H1 (cell line): Measurements from ENCODE around the gene DPF3. TPM values are rescaled to one million over a fixed set of nuclear protein-coding genes. Genes with fewer than 3 reads are reported as not detected.
A peak's percentile ranks its signal among the peaks of the same experiment; 100 is the strongest.

Source experiments
- CTCF ChIA-PET: fragments of 300-600 bp; sonication (Branson Sonifier 250); formaldehyde crosslinking; loops from one replicate; lab custom pipeline; 2021; ENCODE audit not compliant: partially characterized antibody; lab: Charles Lee
- POLR2A ChIA-PET: fragments of 300-600 bp; sonication (Branson Sonifier 250); formaldehyde crosslinking; loops from one replicate; lab custom pipeline; 2021; ENCODE audit warnings: inconsistent platforms; ENCODE audit not compliant: partially characterized antibody; lab: Charles Lee
- DNase-seq, 2 experiments: peaks; one replicate each; pipeline versions ENCODE4 v3.0.0 to v3.0.0-alpha.2; 2010 to 2022; ENCODE audit warnings: low spot score in 2 of 2, low read depth in 1 of 2, mixed read lengths in 1 of 2
- FAIRE-seq: peaks from 2 replicates; lab custom pipeline; 2011; peaks lifted over from hg19 to GRCh38; lab: Jason Lieb, UNC
- H2AFZ ChIP-seq: 2 replicates; pipeline ENCODE4 v1.8.1; 2012; ENCODE audit warnings: low read length, inconsistent platforms
- H2AK5ac ChIP-seq: 2 replicates; pipeline ENCODE4 v1.6.1; 2013; ENCODE audit warnings: low read depth, low read length
- H2BK120ac ChIP-seq: replicated peaks from 2 replicates; pipeline ENCODE3; 2013; ENCODE audit warnings: low read depth, low read length, inconsistent platforms
- H2BK12ac ChIP-seq: 2 replicates; pipeline ENCODE4 v1.6.1; 2013; ENCODE audit warnings: low read depth, low read length
- H2BK15ac ChIP-seq: 2 replicates; pipeline ENCODE4 v1.6.1; 2013; ENCODE audit warnings: low read length
- H2BK20ac ChIP-seq: 2 replicates; pipeline ENCODE4 v1.6.1; 2013; ENCODE audit warnings: low read length
- H2BK5ac ChIP-seq: 2 replicates; pipeline ENCODE4 v1.6.1; 2013; ENCODE audit warnings: low read depth, low read length
- H3K14ac ChIP-seq: 2 replicates; pipeline ENCODE4 v1.6.1; 2013; ENCODE audit warnings: inconsistent platforms; ENCODE audit not compliant: insufficient read length
- H3K18ac ChIP-seq: 2 replicates; pipeline ENCODE4 v1.6.1; 2013; ENCODE audit warnings: low read length; ENCODE audit errors: extremely low read depth
- H3K23ac ChIP-seq: 2 replicates; pipeline ENCODE4 v1.6.1; 2013; ENCODE audit warnings: inconsistent platforms; ENCODE audit not compliant: insufficient read length
- H3K23me2 ChIP-seq: 2 replicates; pipeline ENCODE4 v1.6.1; 2013; ENCODE audit warnings: low read depth, low read length
- H3K27ac ChIP-seq: 2 replicates; pipeline ENCODE4 v1.6.1; 2011; ENCODE audit warnings: low read depth, low read length, inconsistent platforms
- H3K27me3 ChIP-seq, 4 experiments: replicated peaks in 1 of 4; 1 replicate in 1 of 4; 2 replicates in 3 of 4; pipeline versions ENCODE4 v1.6.1 to v1.8.1; 2011 to 2013; ENCODE audit warnings: low read length in 3 of 4, mild to moderate bottlenecking in 3 of 4, inconsistent platforms in 2 of 4, mixed read lengths in 2 of 4, moderate library complexity in 1 of 4; ENCODE audit not compliant: control insufficient read depth in 3 of 4, insufficient read depth in 3 of 4; ENCODE audit errors: extremely low read depth in 1 of 4
- H3K36me3 ChIP-seq, 4 experiments: 2 replicates each; pipeline versions ENCODE4 v1.6.1 to v1.8.1; 2011 to 2013; ENCODE audit warnings: mild to moderate bottlenecking in 4 of 4, low read length in 3 of 4, moderate library complexity in 2 of 4, control low read depth in 1 of 4, inconsistent platforms in 1 of 4; ENCODE audit not compliant: insufficient read depth in 4 of 4, control insufficient read depth in 2 of 4
- H3K4ac ChIP-seq: replicated peaks from 2 replicates; pipeline ENCODE3; 2013; ENCODE audit warnings: low read length, low read depth, mixed read lengths, inconsistent platforms; ENCODE audit not compliant: insufficient read length
- H3K4me1 ChIP-seq, 4 experiments: replicated peaks in 1 of 4; 1 replicate in 1 of 4; 2 replicates in 3 of 4; pipeline versions ENCODE4 v1.6.1 to v1.8.1; 2011 to 2013; ENCODE audit warnings: low read length in 3 of 4, inconsistent platforms in 2 of 4, mixed read lengths in 1 of 4; ENCODE audit not compliant: insufficient read depth in 4 of 4, control insufficient read depth in 3 of 4
- H3K4me2 ChIP-seq, 2 experiments: 2 replicates each; pipeline versions ENCODE4 v1.6.1 to v1.8.1; 2011 to 2013; ENCODE audit warnings: low read depth in 2 of 2, low read length in 2 of 2, control low read depth in 1 of 2, inconsistent platforms in 1 of 2, mild to moderate bottlenecking in 1 of 2; ENCODE audit not compliant: insufficient read depth in 1 of 2
- H3K4me3 ChIP-seq, 4 experiments: fragments of 200-600, 300-600 bp in 1 of 4; sonication (generic), shearing (Covaris generic), sonication (Bioruptor Twin) in 1 of 4; 2 replicates each; pipeline versions ENCODE4 v1.5.1 to v1.8.1; 2011 to 2016; ENCODE audit warnings: low read length in 4 of 4, low read depth in 3 of 4, control low read depth in 2 of 4, inconsistent platforms in 2 of 4, mild to moderate bottlenecking in 2 of 4, mixed read lengths in 1 of 4, moderate library complexity in 1 of 4; ENCODE audit not compliant: insufficient read depth in 2 of 4; ENCODE audit errors: extremely low read depth in 1 of 4
- H3K56ac ChIP-seq: replicated peaks from 2 replicates; pipeline ENCODE3; 2013; ENCODE audit warnings: low read depth, mild to moderate bottlenecking, mixed read lengths, low read length, inconsistent platforms; ENCODE audit not compliant: insufficient read length
- H3K79me1 ChIP-seq: 2 replicates; pipeline ENCODE4 v1.6.1; 2013; ENCODE audit warnings: low read depth, low read length, control low read depth
- H3K79me2 ChIP-seq, 2 experiments: 2 replicates each; pipeline versions ENCODE4 v1.6.1 to v1.8.1; 2012 to 2013; ENCODE audit warnings: low read length in 2 of 2, mild to moderate bottlenecking in 2 of 2, inconsistent platforms in 1 of 2; ENCODE audit not compliant: insufficient read depth in 2 of 2, control insufficient read depth in 1 of 2
- H3K9ac ChIP-seq, 4 experiments: replicated peaks in 1 of 4; 1 replicate in 1 of 4; 2 replicates in 3 of 4; pipeline versions ENCODE4 v1.6.1 to v1.8.1; 2011 to 2013; ENCODE audit warnings: low read depth in 3 of 4, low read length in 3 of 4, control low read depth in 2 of 4, mild to moderate bottlenecking in 2 of 4, moderate library complexity in 2 of 4, inconsistent platforms in 1 of 4; ENCODE audit errors: extremely low read depth in 1 of 4
- H3K9me3 ChIP-seq, 2 experiments: 2 replicates each; pipeline versions ENCODE4 v1.6.1 to v1.8.1; 2012 to 2013; ENCODE audit warnings: mild to moderate bottlenecking in 2 of 2, moderate library complexity in 2 of 2, control low read depth in 1 of 2, inconsistent platforms in 1 of 2, low read depth in 1 of 2, low read length in 1 of 2, mixed read lengths in 1 of 2; ENCODE audit not compliant: insufficient read depth in 2 of 2
- H4K20me1 ChIP-seq, 2 experiments: replicated peaks in 1 of 2; 2 replicates each; pipeline versions ENCODE3 to v1.8.1; 2011 to 2013; ENCODE audit warnings: inconsistent platforms in 2 of 2, low read length in 2 of 2, mild to moderate bottlenecking in 1 of 2; ENCODE audit not compliant: insufficient read depth in 2 of 2, control insufficient read depth in 1 of 2
- H4K5ac ChIP-seq: 2 replicates; pipeline ENCODE4 v1.6.1; 2013; ENCODE audit warnings: low read length, low read depth, mixed read lengths, inconsistent platforms; ENCODE audit not compliant: insufficient read length
- H4K8ac ChIP-seq: 2 replicates; pipeline ENCODE4 v1.8.0; 2013; ENCODE audit warnings: mild to moderate bottlenecking, moderate library complexity, low read length, inconsistent platforms; ENCODE audit not compliant: insufficient read depth; ENCODE audit errors: extremely low read depth
- H4K91ac ChIP-seq: replicated peaks from 2 replicates; pipeline ENCODE3; 2013; ENCODE audit warnings: low read length, mixed read lengths, inconsistent platforms; ENCODE audit not compliant: insufficient read length
- BCL11A ChIP-seq, 2 experiments: IDR thresholded peaks; one replicate each; pipeline ENCODE4 v1.6.1; 2011; ENCODE audit warnings: low read depth in 2 of 2, low read length in 2 of 2, mild to moderate bottlenecking in 2 of 2
- EGR1 ChIP-seq: IDR thresholded peaks from 2 replicates; pipeline ENCODE4 v1.6.1; 2011; ENCODE audit warnings: low read depth, low read length, borderline replicate concordance
- JUND ChIP-seq: IDR thresholded peaks from 2 replicates; pipeline ENCODE4 v1.6.1; 2011; ENCODE audit warnings: mild to moderate bottlenecking, improper control_type of control experiment, low read length
- NRF1 ChIP-seq: IDR thresholded peaks from 2 replicates; pipeline ENCODE4 v1.6.1; 2011; ENCODE audit warnings: mild to moderate bottlenecking, low read depth, low read length, improper control_type of control experiment
- TCF12 ChIP-seq: IDR thresholded peaks from 2 replicates; pipeline ENCODE4 v1.6.1; 2011; ENCODE audit warnings: low read depth, mild to moderate bottlenecking, low read length
- WGBS, 2 experiments: shearing (Covaris generic) in 1 of 2; methylation state at CpG; one replicate each; pipeline versions ENCODE4 v1.1.6 to v1.1.7; 2013 to 2015; ENCODE audit warnings: low lambda C conversion rate in 2 of 2, mixed read lengths in 2 of 2, inconsistent platforms in 1 of 2, low coverage in 1 of 2, missing lambda C conversion rate in 1 of 2; ENCODE audit not compliant: insufficient replicate concordance in 2 of 2, insufficient coverage in 1 of 2, insufficient read length in 1 of 2; ENCODE audit errors: extremely low coverage in 1 of 2, missing lambda C conversion rate in 1 of 2; 5-methylcytosine and 5-hydroxymethylcytosine counted together
- polyA plus RNA-seq, 7 experiments: library from polyadenylated mRNA; depleted of rRNA in 3 of 7; stranded (reverse) in 5 of 7; unstranded in 2 of 7; fragments of >200 nt in 5 of 7; fragments of 200-250 nt in 2 of 7; gene quantifications; 1 replicate in 5 of 7; 2 replicates in 1 of 7; 4 replicates in 1 of 7; pipeline versions ENCODE4 v1.2.1 to v1.2.3, GENCODE V29; 2011 to 2013; ENCODE audit warnings: missing spikeins in 2 of 7, mixed read lengths in 2 of 7
- total RNA-seq: library from RNA; stranded (reverse); fragmentation: NEBNext Ultra II Directional; extraction: Animal tissue kit (Norgen Biotek cat#: 25700); gene quantifications from 2 replicates; pipeline ENCODE4 v1.2.1, GENCODE V29; 2021
- TF ChIP-seq, protein P1 (sequence below): IDR thresholded peaks from 2 replicates; pipeline ENCODE4 v1.6.1; 2012; ENCODE audit warnings: inconsistent platforms
- TF ChIP-seq, protein P2 (sequence below): IDR thresholded peaks from 2 replicates; pipeline ENCODE4 v1.6.1; 2011; ENCODE audit warnings: low read depth, mild to moderate bottlenecking, low read length; ENCODE audit not compliant: insufficient read depth

DPF3 gene
- total and polyA plus RNA-seq, 2 of the 8 experiments (the other 6 are each of a cell fraction or from before 2014, with no cell fraction given), result 0.19 TPM; not detected in 1

DNA sequence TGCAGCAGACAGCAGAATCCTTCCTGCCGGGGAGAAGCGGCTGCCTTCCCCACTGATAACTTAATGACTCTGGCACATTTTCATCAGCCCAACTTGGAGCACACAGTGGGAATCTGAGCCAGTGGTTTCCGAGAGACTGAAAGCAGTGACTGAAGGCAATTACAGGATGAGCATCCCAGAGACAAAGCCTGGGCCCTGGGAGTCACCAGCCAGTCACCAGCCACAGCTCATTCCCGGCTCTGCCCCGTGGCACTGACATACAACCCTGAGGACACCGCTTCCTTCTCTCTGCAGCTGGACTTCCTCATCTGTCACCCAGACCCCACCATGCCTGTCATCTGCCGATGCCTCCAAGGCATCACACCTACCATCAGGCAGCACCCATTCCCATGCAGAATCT lies 192.3 kb downstream of the DPF3 start:
- H3K4me3 ChIP-seq, result no peak overlapping the region
- H3K4me2 ChIP-seq, result no peak overlapping the region

More for the DNA sequence above, 192.3 kb downstream of the DPF3 start:
- Histone ChIP-seq H2AFZ (no peak overlapping the region), H3K18ac (no peak overlapping the region), H4K8ac (peak overlapping the region; percentile 29; the same call in 1 of the 2 replicates), H2BK5ac (no peak overlapping the region), H4K5ac (no peak overlapping the region), H3K23me2 (no peaks in the 10 kb centered on the region), H3K79me1 (no peaks in the 10 kb centered on the region; the same call in 1 of the 2 replicates), H4K20me1 (no peaks in the 10 kb centered on the region), H3K27me3 (no peaks in the 10 kb centered on the region), H2BK120ac (no peak overlapping the region), H2AK5ac (no peak overlapping the region), H2BK12ac (no peak overlapping the region), H3K36me3 (no peaks in the 10 kb centered on the region), H3K14ac (no peak overlapping the region), H4K91ac (no peak overlapping the region), H3K4ac (no peak overlapping the region), H3K4me1 (peaks cover 0 to 12% (median 6%) of the 10 kb centered on the region in 4 experiments; a peak in 6 of 7 replicates), H3K27ac (no peak overlapping the region), H2BK20ac (no peak overlapping the region), H3K9ac (no peak overlapping the region), H3K79me2 (no peaks in the 10 kb centered on the region), H3K9me3 (peaks cover 3 to 4% of the 10 kb centered on the region in 2 experiments; a peak in 2 of 4 replicates), H3K56ac (no peak overlapping the region), H3K23ac (no peak overlapping the region), H2BK15ac (no peak overlapping the region)
- FAIRE-seq (no peak), DNase-seq (no peak)
- 87% methylated on average over 7 of the region's 7 CpGs; no CpG with 5 or more reads in 1 of the 2 experiments for WGBS, 2 experiments
- CTCF ChIA-PET, result interaction anchor here (1.2 to 1.3 kb wide), 2 partner anchors 28 to 203 kb away, joined by 3 read pairs; no protein-coding TSS in a partner anchor
- POLR2A ChIA-PET, result interaction anchor here (1.1 kb wide), 1 partner anchor 31 kb away, joined by 4 read pairs; no protein-coding TSS in a partner anchor
- TF ChIP-seq, protein P1, sequence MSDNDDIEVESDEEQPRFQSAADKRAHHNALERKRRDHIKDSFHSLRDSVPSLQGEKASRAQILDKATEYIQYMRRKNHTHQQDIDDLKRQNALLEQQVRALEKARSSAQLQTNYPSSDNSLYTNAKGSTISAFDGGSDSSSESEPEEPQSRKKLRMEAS, result no peak
- TF ChIP-seq, protein P2, sequence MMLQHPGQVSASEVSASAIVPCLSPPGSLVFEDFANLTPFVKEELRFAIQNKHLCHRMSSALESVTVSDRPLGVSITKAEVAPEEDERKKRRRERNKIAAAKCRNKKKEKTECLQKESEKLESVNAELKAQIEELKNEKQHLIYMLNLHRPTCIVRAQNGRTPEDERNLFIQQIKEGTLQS, result no peak
- TF ChIP-seq EGR1 (no peak), TCF12 (no peak), NRF1 (no peak), JUND (no peak), BCL11A (IDR thresholded peaks at IDR 0.05; ENCODE audit: low read depth in 2 of 2, low read length in 2 of 2) (no peak)
